ENCODE measurements around the gene BCHE.

- TF ChIP-seq CTCF (IDR thresholded peaks at IDR 0.05) (no peak), POLR2A (IDR thresholded peaks at IDR 0.05) (no peak)
Observed at GRCh38 chr3:165748094-165748493, 89.1 kb downstream of the BCHE start.
